Measurements from ENCODE around the gene TMEM139. TPM values are rescaled to one million over a fixed set of nuclear protein-coding genes. Genes with fewer than 3 reads are reported as not detected.

TMEM139 gene
- total RNA-seq, 1 donor from 2014 or later = 0.20 TPM

- Mint-ChIP-seq H3K27me3 (ENCODE audit: low read depth, unreplicated experiment) (peaks cover 26% of the 10 kb centered on the region), H3K36me3 (ENCODE audit: low read depth, unreplicated experiment) (no peaks in the 10 kb centered on the region), H3K4me1 (ENCODE audit: low read depth, unreplicated experiment) (no peaks in the 10 kb centered on the region), H3K4me3 (ENCODE audit: unreplicated experiment) (no peak overlapping the region), H3K9me3 (ENCODE audit: unreplicated experiment) (no peaks in the 10 kb centered on the region), H3K27ac (ENCODE audit: unreplicated experiment) (no peak overlapping the region)
- no peak for TF ChIP-seq EZH2 (IDR thresholded peaks at IDR 0.05; ENCODE audit: insufficient read depth, low read length)
- TF ChIP-seq CTCF (IDR thresholded peaks at IDR 0.05; ENCODE audit: insufficient read depth, low read depth, low read length) = no peak
- no peak overlapping the region for H3K9ac ChIP-seq (ENCODE audit: low read length)
- no peak overlapping the region for H3K4me2 ChIP-seq (ENCODE audit: low read length)
- no peak for FAIRE-seq
- no peaks in the 10 kb centered on the region for H3K36me3 ChIP-seq (ENCODE audit: insufficient read depth, low read length)
- no peak for DNase-seq (ENCODE audit: low read depth)
- H3K27me3 ChIP-seq (ENCODE audit: insufficient read depth, low read length) = no peaks in the 10 kb centered on the region
- H3K79me2 ChIP-seq (ENCODE audit: insufficient read depth, low read length) = no peaks in the 10 kb centered on the region
- no peak overlapping the region for H2AFZ ChIP-seq (ENCODE audit: low read depth, low read length)
- H3K4me1 ChIP-seq (ENCODE audit: insufficient read depth, low read length) = no peaks in the 10 kb centered on the region
- H4K20me1 ChIP-seq (ENCODE audit: insufficient read depth, low read length) = no peaks in the 10 kb centered on the region
- no peaks in the 10 kb centered on the region for H3K9me3 ChIP-seq (ENCODE audit: insufficient read depth, low read depth, low read length)
- H3K4me3 ChIP-seq (ENCODE audit: insufficient read depth, low read depth, low read length) = no peak overlapping the region
- no peak overlapping the region for H3K27ac ChIP-seq (ENCODE audit: low read depth, low read length)
Observed at GRCh38 chr7:143322760-143323633, 38.2 kb downstream of the TMEM139 start.

- no peak overlapping the region for H3K4me2 ChIP-seq (ENCODE audit: low read length)
- peaks cover 23% of the 10 kb centered on the region for H3K27me3 Mint-ChIP-seq (ENCODE audit: low read depth, unreplicated experiment)
- no peaks in the 10 kb centered on the region for H3K36me3 Mint-ChIP-seq (ENCODE audit: low read depth, unreplicated experiment)
- no peak overlapping the region for H3K27ac ChIP-seq (ENCODE audit: low read depth, low read length)
- H3K9me3 ChIP-seq (ENCODE audit: insufficient read depth, low read depth, low read length) = no peaks in the 10 kb centered on the region
- H4K20me1 ChIP-seq (ENCODE audit: insufficient read depth, low read length) = no peaks in the 10 kb centered on the region
- H3K9me3 Mint-ChIP-seq (ENCODE audit: unreplicated experiment) = no peaks in the 10 kb centered on the region
- H3K4me1 ChIP-seq (ENCODE audit: insufficient read depth, low read length) = no peaks in the 10 kb centered on the region
- no peak overlapping the region for H3K4me3 Mint-ChIP-seq (ENCODE audit: unreplicated experiment)
- DNase-seq (ENCODE audit: low read depth) (no peak), FAIRE-seq (no peak)
- no peak overlapping the region for H2AFZ ChIP-seq (ENCODE audit: low read depth, low read length)
- no peaks in the 10 kb centered on the region for H3K4me1 Mint-ChIP-seq (ENCODE audit: low read depth, unreplicated experiment)
- H3K79me2 ChIP-seq (ENCODE audit: insufficient read depth, low read length) = no peaks in the 10 kb centered on the region
- TF ChIP-seq CTCF (IDR thresholded peaks at IDR 0.05; ENCODE audit: insufficient read depth, low read depth, low read length) (no peak), EZH2 (IDR thresholded peaks at IDR 0.05; ENCODE audit: insufficient read depth, low read length) (no peak)
- no peaks in the 10 kb centered on the region for H3K27me3 ChIP-seq (ENCODE audit: insufficient read depth, low read length)
- H3K36me3 ChIP-seq (ENCODE audit: insufficient read depth, low read length) = no peaks in the 10 kb centered on the region
- no peak overlapping the region for H3K9ac ChIP-seq (ENCODE audit: low read length)
- H3K27ac Mint-ChIP-seq (ENCODE audit: unreplicated experiment) = no peak overlapping the region
- no peak overlapping the region for H3K4me3 ChIP-seq (ENCODE audit: insufficient read depth, low read depth, low read length)
Observed at GRCh38 chr7:143323653-143324052, 38.9 kb downstream of the TMEM139 start.

GRCh38 chr7:143325240-143325639 is 40.5 kb downstream of the TMEM139 start:
- no peak overlapping the region for H3K4me2 ChIP-seq (ENCODE audit: low read length)
- H2AFZ ChIP-seq (ENCODE audit: low read depth, low read length) = no peak overlapping the region
- H3K27ac ChIP-seq (ENCODE audit: low read depth, low read length) = no peak overlapping the region
- DNase-seq (ENCODE audit: low read depth) (no peak), FAIRE-seq (no peak)
- H3K27me3 ChIP-seq (ENCODE audit: insufficient read depth, low read length) = no peaks in the 10 kb centered on the region
- Mint-ChIP-seq H3K4me1 (ENCODE audit: low read depth, unreplicated experiment) (no peaks in the 10 kb centered on the region), H3K27ac (ENCODE audit: unreplicated experiment) (no peak overlapping the region), H3K9me3 (ENCODE audit: unreplicated experiment) (no peaks in the 10 kb centered on the region), H3K27me3 (ENCODE audit: low read depth, unreplicated experiment) (peaks cover 11% of the 10 kb centered on the region), H3K4me3 (ENCODE audit: unreplicated experiment) (no peak overlapping the region), H3K36me3 (ENCODE audit: low read depth, unreplicated experiment) (no peaks in the 10 kb centered on the region)
- no peaks in the 10 kb centered on the region for H4K20me1 ChIP-seq (ENCODE audit: insufficient read depth, low read length)
- H3K79me2 ChIP-seq (ENCODE audit: insufficient read depth, low read length) = no peaks in the 10 kb centered on the region
- H3K36me3 ChIP-seq (ENCODE audit: insufficient read depth, low read length) = no peaks in the 10 kb centered on the region
- H3K9me3 ChIP-seq (ENCODE audit: insufficient read depth, low read depth, low read length) = no peaks in the 10 kb centered on the region
- H3K9ac ChIP-seq (ENCODE audit: low read length) = no peak overlapping the region
- TF ChIP-seq EZH2 (IDR thresholded peaks at IDR 0.05; ENCODE audit: insufficient read depth, low read length) = no peak
- H3K4me3 ChIP-seq (ENCODE audit: insufficient read depth, low read depth, low read length) = no peak overlapping the region
- H3K4me1 ChIP-seq (ENCODE audit: insufficient read depth, low read length) = no peaks in the 10 kb centered on the region

Measured in astrocyte (in vitro differentiated cells and primary cell).